HG02885 (cell line): ENCODE results near the gene RARRES2.
A peak's percentile ranks its signal among the peaks of the same experiment; 100 is the strongest.

ENCODE experiments used
- ATAC-seq: cut with Tn5 transposase; IDR thresholded peaks from one replicate; pipeline ENCODE4 v1.9.1; 2021; ENCODE audit warnings: mild to moderate bottlenecking; ENCODE audit not compliant: unreplicated experiment, poor library complexity

The RARRES2 gene

GRCh38 chr7:150377635-150378034 is 36.2 kb upstream of the RARRES2 start:
- no peak for ATAC-seq

GRCh38 chr7:150377196-150377595 is 35.8 kb upstream of the RARRES2 start:
- ATAC-seq = no peak

GRCh38 chr7:150376560-150376959 is 35.1 kb upstream of the RARRES2 start:
- ATAC-seq = no peak

- ATAC-seq = peak; percentile 20
Observed at GRCh38 chr7:150375662-150376521, 34.5 kb upstream of the RARRES2 start.

GRCh38 chr7:150374472-150374871 is 33.0 kb upstream of the RARRES2 start:
- no peak for ATAC-seq

GRCh38 chr7:150374026-150374425 is 32.6 kb upstream of the RARRES2 start:
- ATAC-seq = no peak

- ATAC-seq = no peak
Observed at GRCh38 chr7:150373049-150373801, 31.8 kb upstream of the RARRES2 start.

GRCh38 chr7:150372271-150373048 is 31.0 kb upstream of the RARRES2 start:
- ATAC-seq = no peak

GRCh38 chr7:150371996-150372270 is 30.5 kb upstream of the RARRES2 start:
- no peak for ATAC-seq

- ATAC-seq = no peak
Observed at GRCh38 chr7:150371131-150371995, 29.9 kb upstream of the RARRES2 start.

GRCh38 chr7:150370612-150371071 is 29.2 kb upstream of the RARRES2 start:
- no peak for ATAC-seq

GRCh38 chr7:150369748-150370501 is 28.5 kb upstream of the RARRES2 start:
- no peak for ATAC-seq

- ATAC-seq = peak; percentile 44
Observed at GRCh38 chr7:150368884-150369747, 27.7 kb upstream of the RARRES2 start.

GRCh38 chr7:150368096-150368883 is 26.9 kb upstream of the RARRES2 start, which contains the start of gene REPIN1:
REPIN1 (plus strand) TSS chr7:150368822; CDS start chr7:150369712, 890 bp downstream.
- peak; percentile 74 for ATAC-seq

GRCh38 chr7:150367677-150368095 is 26.3 kb upstream of the RARRES2 start:
- no peak for ATAC-seq

GRCh38 chr7:150365673-150366398 is 24.4 kb upstream of the RARRES2 start:
- no peak for ATAC-seq

- ATAC-seq = no peak
Observed at GRCh38 chr7:150365194-150365593, 23.8 kb upstream of the RARRES2 start.
